ENCODE measurements around the gene PKNOX1. TPM values are rescaled to one million over a fixed set of nuclear protein-coding genes. Genes with fewer than 3 reads are reported as not detected.

The PKNOX1 gene
- total and polyA plus RNA-seq, 9 of the 15 experiments (the other 6 are each of a cell fraction or from before 2014, with no cell fraction given), result 8.8 to 25.9 (median 13.2) TPM

GRCh38 chr21:42973309-42973990 is 912 bp upstream of the PKNOX1 start (continued):
- TF ChIP-seq ZBTB2 (IDR thresholded peaks at IDR 0.05) (peak; percentile 36; the same call in 1 of the 2 replicates), RFX7 (CRISPR knock-in tag; IDR thresholded peaks at IDR 0.05) (no peak), FOXA3 (CRISPR knock-in tag; conservative IDR thresholded peaks at IDR 0.05 in 1 of 2, IDR thresholded peaks at IDR 0.05 in 1 of 2) (peak in 1 of 2 experiments; percentile 68; a peak in 1 of 4 replicates), COPS2 (conservative IDR thresholded peaks at IDR 0.05) (no peak), NUFIP1 (IDR thresholded peaks at IDR 0.05; ENCODE audit: partially characterized antibody) (no peak), THAP7 (CRISPR knock-in tag; IDR thresholded peaks at IDR 0.05) (0 out of 2 replicates have a peak, but pooled peaks have one; percentile 51), NR2C2 (CRISPR knock-in tag; IDR thresholded peaks at IDR 0.05) (0 out of 2 replicates have a peak, but pooled peaks have one; percentile 41), NR2C2 (tag; IDR thresholded peaks at IDR 0.05) (no peak), ARID3B (CRISPR knock-in tag; IDR thresholded peaks at IDR 0.05; ENCODE audit: borderline replicate concordance) (no peak), HNRNPK (IDR thresholded peaks at IDR 0.05; ENCODE audit: low read depth, low read length, poor library complexity, severe bottlenecking) (no peak), ZNF764 (CRISPR knock-in tag; IDR thresholded peaks at IDR 0.05; ENCODE audit: low read depth) (no peak), HDGF (IDR thresholded peaks at IDR 0.05) (peak; percentile 95; the same call in 1 of the 2 replicates), TCF15 (CRISPR knock-in tag; IDR thresholded peaks at IDR 0.05) (0 out of 2 replicates have a peak, but pooled peaks have one; percentile 69), ZNF431 (CRISPR knock-in tag; IDR thresholded peaks at IDR 0.05) (peak; percentile 25; the same call in 1 of the 2 replicates), ZEB2 (IDR thresholded peaks at IDR 0.05) (peak; percentile 92), EZH2 (IDR thresholded peaks at IDR 0.05; ENCODE audit: borderline replicate concordance, low read depth, low read length) (no peak)

Data from K562 (cell line).